Amygdala (tissue), 56 donors: ENCODE measurements around the gene KAT5.
"Not testable (repeated sequence)": the region's sequence is repeated elsewhere in the genome, so short reads cannot be mapped to it uniquely, and the experiment has no call there.

Source experiments
- DNase-seq, 56 donors: peaks; one replicate each; lab custom pipeline; 2025; lab: John Stamatoyannopoulos, UW

KAT5 gene

GRCh38 chr11:65711785-65712632, at the start of gene KAT5:
Gene KAT5, plus strand, starts transcription at chr11:65712252. Its CDS starts 16 bp downstream, at chr11:65712268.
- peak; percentile 88 to 100 (median 97) for DNase-seq

GRCh38 chr11:65662799-65663638, 49.0 kb upstream of the KAT5 start, which contains the start of gene RELA:
Gene RELA, minus strand, starts transcription at chr11:65662916. Its CDS starts 84 bp downstream, at chr11:65662832.
- DNase-seq, result peak; percentile 69 to 99 (median 92)

GRCh38 chr11:65663639-65664200, 48.3 kb upstream of the KAT5 start:
- DNase-seq, result peak in 31 of 56 donors; percentile 33 to 82 (median 64)

- no peak for DNase-seq
These were observed 39.7 kb upstream of the KAT5 start for GRCh38 chr11:65672180-65672860.

- DNase-seq, result no peak
These were observed 39.1 kb upstream of the KAT5 start for GRCh38 chr11:65672982-65673381.

- DNase-seq, result no peak
These were observed 31.8 kb upstream of the KAT5 start for GRCh38 chr11:65680192-65680743.

- DNase-seq, result not testable (repeated sequence)
These were observed 28.6 kb upstream of the KAT5 start for GRCh38 chr11:65683480-65683879.

GRCh38 chr11:65685981-65686380, 26.1 kb upstream of the KAT5 start:
- DNase-seq, result no peak

- DNase-seq, result not testable (repeated sequence)
These were observed 20.2 kb upstream of the KAT5 start for GRCh38 chr11:65691847-65692246.

- no peak for DNase-seq
These were observed 19.7 kb upstream of the KAT5 start for GRCh38 chr11:65692367-65692766.

- DNase-seq, result peak in 39 of 56 donors; percentile 7 to 79 (median 37)
These were observed 16.4 kb upstream of the KAT5 start for GRCh38 chr11:65695459-65696241.

- no peak for DNase-seq
These were observed 15.1 kb upstream of the KAT5 start for GRCh38 chr11:65696802-65697552.

GRCh38 chr11:65698205-65698604, 13.8 kb upstream of the KAT5 start:
- DNase-seq, result peak in 4 of 56 donors; percentile 10 to 25 (median 19)

- peak in 1 of 56 donors; percentile 18 for DNase-seq
These were observed 12.7 kb upstream of the KAT5 start for GRCh38 chr11:65699306-65699705.

GRCh38 chr11:65700399-65700798, 11.7 kb upstream of the KAT5 start:
- DNase-seq, result no peak

GRCh38 chr11:65701686-65702085, 10.4 kb upstream of the KAT5 start:
- DNase-seq, result no peak

GRCh38 chr11:65703846-65704245, 8.2 kb upstream of the KAT5 start:
- DNase-seq, result no peak

- DNase-seq, result peak in 34 of 56 donors; percentile 3 to 81 (median 50)
These were observed 5.7 kb upstream of the KAT5 start for GRCh38 chr11:65706303-65706763.
